ENCODE measurements around the gene CDK9. TPM values are rescaled to one million over a fixed set of nuclear protein-coding genes. Genes with fewer than 3 reads are reported as not detected.
"Not testable (repeated sequence)": the region's sequence is repeated elsewhere in the genome, so short reads cannot be mapped to it uniquely, and the experiment has no call there.

Gene CDK9
- total RNA-seq, 6 donors from 2014 or later = 69.8 to 168 (median 106) TPM

- ATAC-seq (ENCODE audit: low FRiP score in 2 of 2) = peak in 1 of 2 donors; percentile 42
- DNase-seq = peak in 1 of 2 donors; percentile 77
Measured at GRCh38 chr9:127755061-127756060, 30.5 kb upstream of the CDK9 start.

GRCh38 chr9:127756233-127756632, 29.6 kb upstream of the CDK9 start:
- DNase-seq (no peak), ATAC-seq (ENCODE audit: low FRiP score in 2 of 2) (no peak)
- H3K27ac ChIP-seq = peak overlapping the region; percentile 56 to 89 (median 74)
- peak overlapping the region in 2 of 4 donors; percentile 38 to 47 for H3K4me3 ChIP-seq
- no peak for TF ChIP-seq POLR2A (IDR thresholded peaks at IDR 0.05)
- no peak for TF ChIP-seq CTCF (IDR thresholded peaks at IDR 0.05)
- TF ChIP-seq EP300 (IDR thresholded peaks at IDR 0.05) = no peak
- no peak for TF ChIP-seq POLR2AphosphoS5 (IDR thresholded peaks at IDR 0.05)
- H3K27me3 ChIP-seq = peaks cover 0 to 16% (median 4%) of the 10 kb centered on the region in 4 donors
- 87% methylated on average over 3 of the region's 3 CpGs for WGBS, 2 donors
- no peaks in the 10 kb centered on the region for H3K9me3 ChIP-seq
- H3K36me3 ChIP-seq = peaks cover 0 to 44% (median 14%) of the 10 kb centered on the region in 4 donors
- H3K4me1 ChIP-seq = peaks cover 4 to 30% (median 14%) of the 10 kb centered on the region in 4 donors

More at GRCh38 chr9:127755061-127756060, 30.5 kb upstream of the CDK9 start:
- 44 to 57% methylated on average over 10 to 30 of the region's 61 CpGs for WGBS, 2 donors
- Histone ChIP-seq H3K27ac (peak overlapping the region; percentile 56 to 89 (median 74)), H3K36me3 (peaks cover 0 to 53% (median 20%) of the 10 kb centered on the region in 4 donors), H3K4me3 (peak overlapping the region in 3 of 4 donors; percentile 31 to 47 (median 38)), H3K4me1 (peaks cover 4 to 30% (median 14%) of the 10 kb centered on the region in 4 donors), H3K27me3 (peaks cover 0 to 16% (median 4%) of the 10 kb centered on the region in 4 donors), H3K9me3 (no peaks in the 10 kb centered on the region)
- TF ChIP-seq POLR2AphosphoS5 (IDR thresholded peaks at IDR 0.05) (peak in 1 of 2 donors; percentile 19), POLR2A (IDR thresholded peaks at IDR 0.05) (no peak)

GRCh38 chr9:127756776-127757175, 29.1 kb upstream of the CDK9 start:
- WGBS, 2 donors = 58 to 77% methylated on average over 11 of the region's 11 CpGs
- H3K4me3 ChIP-seq = peak overlapping the region in 1 of 4 donors; percentile 46
- H3K27me3 ChIP-seq = peaks cover 0 to 16% (median 4%) of the 10 kb centered on the region in 4 donors

GRCh38 chr9:127758843-127759242, 27.0 kb upstream of the CDK9 start:
- no peak for ATAC-seq (ENCODE audit: low FRiP score in 2 of 2)
- H3K27me3 ChIP-seq = peaks cover 0 to 16% (median 4%) of the 10 kb centered on the region in 4 donors

More at GRCh38 chr9:127756776-127757175, 29.1 kb upstream of the CDK9 start:
- not testable (repeated sequence) for H3K9me3 ChIP-seq; ATAC-seq (ENCODE audit: low FRiP score in 2 of 2); DNase-seq
- Histone ChIP-seq H3K36me3 (peaks cover 0 to 38% (median 10%) of the 10 kb centered on the region in 4 donors), H3K4me1 (peaks cover 4 to 30% (median 17%) of the 10 kb centered on the region in 4 donors), H3K27ac (peak overlapping the region in 3 of 4 donors; percentile 44 to 89 (median 89))

GRCh38 chr9:127761061-127761460, 24.8 kb upstream of the CDK9 start:
- Histone ChIP-seq H3K4me1 (peaks cover 25 to 52% (median 36%) of the 10 kb centered on the region in 4 donors), H3K4me3 (peak overlapping the region in 3 of 4 donors; percentile 27 to 46 (median 40)), H3K36me3 (peaks cover 0 to 19% (median under 1%) of the 10 kb centered on the region in 4 donors), H3K27ac (peak overlapping the region; percentile 84 to 89 (median 87)), H3K9me3 (no peaks in the 10 kb centered on the region), H3K27me3 (no peaks in the 10 kb centered on the region)
- DNase-seq (no peak), ATAC-seq (ENCODE audit: low FRiP score in 2 of 2) (no peak)
- TF ChIP-seq EP300 (IDR thresholded peaks at IDR 0.05) (no peak), CTCF (IDR thresholded peaks at IDR 0.05) (no peak), POLR2A (IDR thresholded peaks at IDR 0.05) (no peak), POLR2AphosphoS5 (IDR thresholded peaks at IDR 0.05) (no peak)
- 70 to 79% methylated on average over 5 of the region's 5 CpGs for WGBS, 2 donors

More at GRCh38 chr9:127758843-127759242, 27.0 kb upstream of the CDK9 start:
- peak overlapping the region in 3 of 4 donors; percentile 17 to 46 (median 40) for H3K4me3 ChIP-seq
- H3K36me3 ChIP-seq = peaks cover 0 to 27% (median 7%) of the 10 kb centered on the region in 4 donors
- 40 to 58% methylated on average over 3 to 5 of the region's 5 CpGs for WGBS, 2 donors
- peak overlapping the region; percentile 58 to 89 (median 87) for H3K27ac ChIP-seq
- H3K9me3 ChIP-seq = no peaks in the 10 kb centered on the region
- H3K4me1 ChIP-seq = peaks cover 14 to 49% (median 27%) of the 10 kb centered on the region in 4 donors
- no peak for TF ChIP-seq EP300 (IDR thresholded peaks at IDR 0.05)
- TF ChIP-seq POLR2AphosphoS5 (IDR thresholded peaks at IDR 0.05) = no peak
- TF ChIP-seq POLR2A (IDR thresholded peaks at IDR 0.05) = no peak
- no peak for TF ChIP-seq CTCF (IDR thresholded peaks at IDR 0.05)
- DNase-seq = no peak

Data from upper lobe of left lung (tissue), 6 donors.